Karpas-422 (cell line): ENCODE data around the gene RTN4. TPM values are rescaled to one million over a fixed set of nuclear protein-coding genes. Genes with fewer than 3 reads are reported as not detected.
"Not testable (repeated sequence)": the region's sequence is repeated elsewhere in the genome, so short reads cannot be mapped to it uniquely, and the experiment has no call there.

Experiments used
- DNase-seq: peaks from one replicate; pipeline ENCODE4 v3.0.0-alpha.2; 2015
- H2AFZ ChIP-seq: fragments of 200-600 bp; sonication (generic); 2 replicates; pipeline ENCODE4 v1.6.1; 2014; ENCODE audit warnings: antibody characterized with exemption, low read length, mixed read lengths
- H3K27ac ChIP-seq: fragments of 200-600 bp; sonication (generic); 2 replicates; pipeline ENCODE4 v1.5.1; 2014; ENCODE audit warnings: mild to moderate bottlenecking, low read length, moderate library complexity
- H3K27me3 ChIP-seq: fragments of 200-600 bp; sonication (generic); 2 replicates; pipeline ENCODE4 v1.6.1; 2014; ENCODE audit warnings: low read length, mixed read lengths
- H3K36me3 ChIP-seq: fragments of 200-600 bp; sonication (generic); 2 replicates; pipeline ENCODE4 v1.6.1; 2014; ENCODE audit warnings: low read length, mixed read lengths; ENCODE audit not compliant: insufficient read depth
- H3K4me1 ChIP-seq: fragments of 200-600 bp; sonication (generic); 2 replicates; pipeline ENCODE4 v1.6.1; 2014; ENCODE audit warnings: mild to moderate bottlenecking, low read length, mixed read lengths
- H3K4me2 ChIP-seq: fragments of 200-600 bp; sonication (generic); 2 replicates; pipeline ENCODE4 v1.6.1; 2014; ENCODE audit warnings: low read length, low read depth, mild to moderate bottlenecking; ENCODE audit not compliant: poor library complexity, severe bottlenecking
- H3K4me3 ChIP-seq: fragments of 200-600 bp; sonication (generic); 2 replicates; pipeline ENCODE4 v1.5.1; 2014; ENCODE audit warnings: mild to moderate bottlenecking, antibody characterized with exemption, low read length, mixed read lengths
- H3K79me2 ChIP-seq: fragments of 200-600 bp; sonication (generic); 2 replicates; pipeline ENCODE4 v1.6.1; 2014; ENCODE audit warnings: mild to moderate bottlenecking, low read length, mixed read lengths
- H3K9ac ChIP-seq: fragments of 200-600 bp; sonication (generic); 2 replicates; pipeline ENCODE4 v1.6.0; 2014; ENCODE audit warnings: low read length
- H3K9me2 ChIP-seq: fragments of 200-600 bp; sonication (generic), shearing (Covaris generic); replicated peaks from 2 replicates; pipeline ENCODE4 v1.6.0; 2014; ENCODE audit warnings: mild to moderate bottlenecking, low read length, moderate library complexity; ENCODE audit not compliant: insufficient read depth
- H3K9me3 ChIP-seq: fragments of 300-700, 200-600 bp; sonication (generic); 2 replicates; pipeline ENCODE4 v1.6.1; 2014; ENCODE audit warnings: low read length, mixed read lengths
- H4K20me1 ChIP-seq: fragments of 200-600 bp; sonication (generic); 2 replicates; pipeline ENCODE4 v1.6.1; 2014; ENCODE audit warnings: mild to moderate bottlenecking, antibody characterized with exemption, low read length, low read depth; ENCODE audit not compliant: insufficient read depth
- total RNA-seq: library from RNA; depleted of rRNA; stranded (reverse); fragments of >200 nt; shearing (Covaris generic); gene quantifications from 2 replicates; pipeline ENCODE4 v1.2.3, GENCODE V29; 2014; ENCODE audit warnings: low replicate concordance; rRNA removed

The RTN4 gene
- total RNA-seq = 72.3 and 109 TPM in 2 replicates

- Histone ChIP-seq H3K4me1 (peaks cover 56% of the 10 kb centered on the region), H3K4me3 (peak within 1 kb of the TSS; percentile 93), H3K9me3 (no peaks in the 10 kb centered on the region), H4K20me1 (no peaks in the 10 kb centered on the region), H3K79me2 (peaks cover 42% of the 10 kb centered on the region), H3K4me2 (peak within 1 kb of the TSS; percentile 96), H3K36me3 (peaks cover 7% of the 10 kb centered on the region; the same call in 1 of the 2 replicates), H3K9ac (peak within 1 kb of the TSS; percentile 86), H3K9me2 (no peaks in the 10 kb centered on the region), H2AFZ (peak within 1 kb of the TSS; percentile 44; the same call in 1 of the 2 replicates), H3K27ac (peak within 1 kb of the TSS; percentile 90), H3K27me3 (no peaks in the 10 kb centered on the region)
- peak; percentile 99 for DNase-seq
These were observed at the start of gene RTN4 for GRCh38 chr2:55050100-55050994. RTN4 (minus strand) TSS chr2:55050451; CDS start chr2:55050300, 151 bp downstream.

GRCh38 chr2:55099493-55099877, 49.2 kb upstream of the RTN4 start:
- DNase-seq = no peak
- Histone ChIP-seq H4K20me1 (no peaks in the 10 kb centered on the region), H3K27ac (peak overlapping the region; percentile 7; the same call in 1 of the 2 replicates), H3K9me2 (no peaks in the 10 kb centered on the region), H3K4me2 (no peak overlapping the region), H3K9me3 (no peaks in the 10 kb centered on the region), H3K4me3 (no peak overlapping the region), H3K9ac (no peak overlapping the region), H3K4me1 (peaks cover 13% of the 10 kb centered on the region), H2AFZ (no peak overlapping the region), H3K27me3 (no peaks in the 10 kb centered on the region), H3K36me3 (no peaks in the 10 kb centered on the region), H3K79me2 (no peaks in the 10 kb centered on the region)

GRCh38 chr2:55097461-55098410, 47.5 kb upstream of the RTN4 start:
- Histone ChIP-seq H3K4me2 (no peak overlapping the region), H3K27ac (no peak overlapping the region), H3K4me3 (no peak overlapping the region), H3K79me2 (no peaks in the 10 kb centered on the region), H3K9me2 (no peaks in the 10 kb centered on the region), H3K9ac (no peak overlapping the region), H3K36me3 (no peaks in the 10 kb centered on the region), H3K4me1 (peaks cover 13% of the 10 kb centered on the region), H2AFZ (no peak overlapping the region), H3K27me3 (no peaks in the 10 kb centered on the region), H4K20me1 (no peaks in the 10 kb centered on the region), H3K9me3 (no peaks in the 10 kb centered on the region)
- no peak for DNase-seq

GRCh38 chr2:55097082-55097460, 46.8 kb upstream of the RTN4 start:
- no peaks in the 10 kb centered on the region for H3K27me3 ChIP-seq
- no peaks in the 10 kb centered on the region for H3K36me3 ChIP-seq
- H3K9me3 ChIP-seq = no peaks in the 10 kb centered on the region
- H3K4me1 ChIP-seq = peaks cover 13% of the 10 kb centered on the region
- H3K9me2 ChIP-seq = no peaks in the 10 kb centered on the region
- no peaks in the 10 kb centered on the region for H4K20me1 ChIP-seq
- no peak for DNase-seq
- no peak overlapping the region for H3K4me3 ChIP-seq
- no peak overlapping the region for H2AFZ ChIP-seq
- no peaks in the 10 kb centered on the region for H3K79me2 ChIP-seq
- no peak overlapping the region for H3K9ac ChIP-seq
- H3K4me2 ChIP-seq = no peak overlapping the region
- H3K27ac ChIP-seq = no peak overlapping the region

GRCh38 chr2:55096586-55096985, 46.3 kb upstream of the RTN4 start:
- Histone ChIP-seq H3K4me2 (no peak overlapping the region), H3K79me2 (no peaks in the 10 kb centered on the region)

GRCh38 chr2:55093381-55093780, 43.1 kb upstream of the RTN4 start:
- no peaks in the 10 kb centered on the region for H3K79me2 ChIP-seq
- no peaks in the 10 kb centered on the region for H3K4me1 ChIP-seq
- no peak overlapping the region for H3K9ac ChIP-seq
- H3K36me3 ChIP-seq = no peaks in the 10 kb centered on the region
- no peak for DNase-seq
- H2AFZ ChIP-seq = no peak overlapping the region
- H3K4me2 ChIP-seq = no peak overlapping the region
- H3K4me3 ChIP-seq = no peak overlapping the region
- no peaks in the 10 kb centered on the region for H3K9me3 ChIP-seq
- H3K9me2 ChIP-seq = no peaks in the 10 kb centered on the region
- H4K20me1 ChIP-seq = no peaks in the 10 kb centered on the region
- H3K27me3 ChIP-seq = no peaks in the 10 kb centered on the region
- no peak overlapping the region for H3K27ac ChIP-seq

More at GRCh38 chr2:55096586-55096985, 46.3 kb upstream of the RTN4 start:
- Histone ChIP-seq H3K9me3 (no peaks in the 10 kb centered on the region), H2AFZ (no peak overlapping the region), H3K27me3 (no peaks in the 10 kb centered on the region), H4K20me1 (no peaks in the 10 kb centered on the region), H3K9ac (no peak overlapping the region), H3K36me3 (no peaks in the 10 kb centered on the region), H3K4me3 (no peak overlapping the region), H3K9me2 (no peaks in the 10 kb centered on the region), H3K27ac (no peak overlapping the region), H3K4me1 (peaks cover 13% of the 10 kb centered on the region)
- DNase-seq = no peak

- no peak overlapping the region for H2AFZ ChIP-seq
- H3K27ac ChIP-seq = no peak overlapping the region
- no peak for DNase-seq
- no peaks in the 10 kb centered on the region for H3K4me1 ChIP-seq
- H3K4me3 ChIP-seq = no peak overlapping the region
- H3K4me2 ChIP-seq = no peak overlapping the region
- no peaks in the 10 kb centered on the region for H3K36me3 ChIP-seq
- no peaks in the 10 kb centered on the region for H3K27me3 ChIP-seq
- no peaks in the 10 kb centered on the region for H4K20me1 ChIP-seq
- no peak overlapping the region for H3K9ac ChIP-seq
- no peaks in the 10 kb centered on the region for H3K79me2 ChIP-seq
- H3K9me3 ChIP-seq = no peaks in the 10 kb centered on the region
- no peaks in the 10 kb centered on the region for H3K9me2 ChIP-seq
These were observed 42.2 kb upstream of the RTN4 start for GRCh38 chr2:55092439-55092838.

- not testable (repeated sequence) for H3K9me3 ChIP-seq
These were observed 41.4 kb upstream of the RTN4 start for GRCh38 chr2:55091681-55092080.

More at GRCh38 chr2:55091681-55092080, 41.4 kb upstream of the RTN4 start:
- H3K36me3 ChIP-seq, H3K4me2 ChIP-seq, H3K79me2 ChIP-seq, H3K9me2 ChIP-seq, H2AFZ ChIP-seq, DNase-seq, H4K20me1 ChIP-seq, H3K4me1 ChIP-seq, H3K27ac ChIP-seq, H3K4me3 ChIP-seq, H3K27me3 ChIP-seq, H3K9ac ChIP-seq: not testable (repeated sequence)
